Hair follicular keratinocyte (primary cell): ENCODE measurements around the gene TRIM9. TPM values are rescaled to one million over a fixed set of nuclear protein-coding genes. Genes with fewer than 3 reads are reported as not detected.

ENCODE experiments used
- total RNA-seq: library from RNA; depleted of rRNA; stranded (reverse); fragments of >200 nt; gene quantifications from 2 replicates; pipeline ENCODE4 v1.2.3, GENCODE V29; 2015

The TRIM9 gene
- total RNA-seq = 0.16 and 0.30 TPM in 2 replicates

GRCh38 chr14:51094901-51095853, at the start of gene TRIM9:
TRIM9 (minus strand) TSS chr14:51095105; CDS start chr14:51094939, 166 bp downstream.

GRCh38 chr14:50943943-50944646, 150.8 kb downstream of the TRIM9 start, which contains the start of gene PYGL:
PYGL (minus strand) TSS chr14:50944483; CDS start chr14:50944403, 80 bp downstream.

Other genes starting within 250 kb of the TRIM9 start
- gene ABHD12B, start 223.1 kb downstream of the TRIM9 start, total RNA-seq = not detected in 2 replicates
- 265 and 315 TPM in 2 replicates for gene PYGL, start 150.6 kb downstream of the TRIM9 start, total RNA-seq
- gene TMX1, start 145.1 kb upstream of the TRIM9 start, total RNA-seq = 35.2 and 45.6 TPM in 2 replicates